Left lobe of liver (tissue), 2 donors: ENCODE results near the gene SSBP1. TPM values are rescaled to one million over a fixed set of nuclear protein-coding genes. Genes with fewer than 3 reads are reported as not detected.
A peak's percentile ranks its signal among the peaks of the same experiment; 100 is the strongest.
"Not testable (repeated sequence)": the region's sequence is repeated elsewhere in the genome, so short reads cannot be mapped to it uniquely, and the experiment has no call there.

ENCODE experiments used
- ATAC-seq: fragments of 200-7000 bp; cut with Tn5 transposase; one replicate; pipeline ENCODE4 v1.9.1; 2020; ENCODE audit warnings: mild to moderate bottlenecking, moderate library complexity
- DNase-seq: peaks from one replicate; pipeline ENCODE4 v3.0.0-alpha.2; 2020; ENCODE audit warnings: low spot score
- total RNA-seq: library from RNA; stranded (reverse); gene quantifications from one replicate; pipeline ENCODE4 v1.2.1, GENCODE V29; 2021
- donor health status: DM: no; HTN: no; CAD: no; lungs with moderate emphysema.
- donor health status: DM: no; HTN: yes; CAD: no.

SSBP1 gene
- total RNA-seq, 1 donor from 2014 or later: 36.7 TPM

- no peak for ATAC-seq
- no peak for DNase-seq
These were observed 29.8 kb upstream of the SSBP1 start, which contains the start of gene WEE2 for GRCh38 chr7:141708351-141708750. Gene WEE2 (plus strand): TSS chr7:141708353. CDS start chr7:141708759, 406 bp downstream.

DNA sequence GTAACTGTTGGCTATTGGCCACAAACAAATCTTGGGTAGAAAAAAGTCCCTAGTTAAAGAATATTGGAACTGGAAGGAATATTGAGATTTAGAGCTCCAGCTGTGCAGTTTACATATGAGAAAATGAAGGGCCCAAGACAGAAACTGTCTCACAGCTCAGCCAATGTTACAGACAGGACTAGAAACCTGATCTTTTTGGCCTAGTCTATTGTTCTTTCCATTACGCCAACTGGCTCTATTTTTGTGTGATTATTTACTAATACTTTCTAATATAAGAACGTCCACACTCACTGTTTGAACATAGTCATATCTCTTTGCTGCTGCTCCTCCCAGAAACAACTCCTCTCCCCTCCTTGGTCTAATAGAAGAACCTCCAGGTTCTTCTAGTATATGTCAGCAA lies 28.8 kb upstream of the SSBP1 start:
- DNase-seq (no peak), ATAC-seq (no peak)

- no peak for DNase-seq
- ATAC-seq: no peak
These were observed 28.4 kb upstream of the SSBP1 start for GRCh38 chr7:141709749-141710148.

GRCh38 chr7:141710301-141710700 lies 27.9 kb upstream of the SSBP1 start:
- peak; percentile 43 for ATAC-seq
- DNase-seq: no peak

- ATAC-seq (no peak), DNase-seq (no peak)
These were observed 25.4 kb upstream of the SSBP1 start for GRCh38 chr7:141712603-141713255.

GRCh38 chr7:141713890-141714289 lies 24.3 kb upstream of the SSBP1 start:
- ATAC-seq (no peak), DNase-seq (no peak)

- ATAC-seq (no peak), DNase-seq (no peak)
These were observed 23.6 kb upstream of the SSBP1 start for GRCh38 chr7:141714571-141714970.

- no peak for ATAC-seq
- DNase-seq: no peak
These were observed 23.1 kb upstream of the SSBP1 start for GRCh38 chr7:141715018-141715417.

- DNase-seq: no peak
These were observed 22.1 kb upstream of the SSBP1 start for GRCh38 chr7:141715794-141716689.

GRCh38 chr7:141717450-141717849 lies 20.7 kb upstream of the SSBP1 start:
- DNase-seq (no peak), ATAC-seq (no peak)

More at GRCh38 chr7:141715794-141716689, 22.1 kb upstream of the SSBP1 start:
- no peak for ATAC-seq

- no peak for ATAC-seq
- DNase-seq: no peak
These were observed 15.6 kb upstream of the SSBP1 start for GRCh38 chr7:141722529-141722928.

GRCh38 chr7:141729020-141729419 lies 9.1 kb upstream of the SSBP1 start:
- ATAC-seq (no peak), DNase-seq (no peak)

GRCh38 chr7:141731476-141732149 lies 6.5 kb upstream of the SSBP1 start:
- DNase-seq (no peak), ATAC-seq (no peak)

DNA sequence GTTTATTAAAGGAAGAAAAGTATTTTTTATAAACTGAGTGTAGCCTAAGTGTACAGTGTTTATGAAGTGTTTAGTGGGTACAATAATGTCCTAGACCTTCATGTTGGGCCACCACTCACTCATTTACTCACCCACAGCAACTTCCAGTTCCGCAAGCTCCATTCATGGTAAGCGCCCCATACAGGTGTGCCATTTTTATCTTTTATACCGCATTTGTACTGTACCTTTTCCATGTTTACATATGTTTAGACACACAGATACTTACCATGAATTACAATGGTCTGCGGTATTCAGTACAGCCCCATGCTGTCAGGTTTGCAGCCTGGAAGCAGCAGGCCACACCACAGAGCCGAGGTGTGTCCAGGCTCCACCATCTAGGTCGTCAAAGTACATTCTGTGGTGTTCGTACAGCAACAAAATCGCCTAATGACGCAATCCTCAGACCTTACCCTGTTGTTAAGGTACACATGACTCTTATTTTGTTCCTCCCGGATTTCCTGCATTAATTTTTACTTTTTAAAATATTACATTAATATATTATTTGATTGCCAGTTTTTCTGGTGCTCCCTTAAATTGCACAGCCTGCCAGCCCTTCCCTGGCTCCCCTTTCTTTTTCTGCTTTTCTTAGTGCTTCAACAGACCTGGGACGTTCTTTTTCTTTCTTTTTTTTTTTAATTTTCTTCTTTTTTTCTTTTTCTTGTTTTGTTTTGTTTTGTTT lies 881 bp upstream of the SSBP1 start:
- peak; percentile 50 for DNase-seq

DNA sequence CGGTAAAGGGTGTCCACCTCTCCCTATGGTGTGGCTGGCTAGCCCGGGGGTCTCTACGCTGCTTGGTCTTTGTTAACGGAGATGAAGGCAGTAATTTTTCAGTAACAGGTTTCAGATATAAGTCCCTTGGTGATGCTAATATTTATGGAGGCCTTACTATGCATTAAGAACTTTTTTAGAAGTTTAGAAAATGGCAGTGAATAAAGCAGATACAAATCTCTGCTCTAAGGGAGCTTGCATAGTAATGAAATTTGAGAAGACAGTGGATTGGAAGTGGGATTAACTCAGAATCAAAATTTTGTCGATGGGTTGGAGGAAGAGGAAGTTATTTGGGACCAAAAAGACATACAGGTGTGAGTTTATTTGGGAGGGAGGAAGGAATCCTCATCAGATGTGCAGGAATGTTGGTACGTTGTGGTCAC lies 445 bp downstream of the SSBP1 start:
- no peak for ATAC-seq
- no peak for DNase-seq

More for the DNA sequence above, 881 bp upstream of the SSBP1 start:
- peak; percentile 43 for ATAC-seq

GRCh38 chr7:141739250-141739649 lies 1.1 kb downstream of the SSBP1 start:
- DNase-seq: no peak
- ATAC-seq: no peak

DNA sequence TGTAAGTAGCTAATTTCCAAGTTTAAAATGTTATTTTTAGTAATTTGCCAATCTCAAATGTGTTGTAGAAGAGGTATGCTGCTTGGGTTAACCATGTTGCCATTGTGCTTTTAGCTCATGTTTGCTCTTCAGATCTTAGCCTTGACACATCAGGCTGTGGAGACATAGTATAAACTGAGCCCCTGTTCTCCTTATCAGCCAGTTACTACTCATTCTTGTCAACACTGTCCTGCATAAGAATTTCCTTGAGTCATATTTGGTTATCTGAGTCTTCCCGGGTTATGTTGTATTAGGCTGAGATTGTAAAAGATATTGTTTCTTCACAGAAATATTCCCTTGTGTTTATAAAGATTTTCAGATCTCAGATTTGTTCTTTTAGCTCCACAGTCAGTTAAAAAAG lies 4.1 kb downstream of the SSBP1 start:
- DNase-seq (no peak), ATAC-seq (no peak)

DNA sequence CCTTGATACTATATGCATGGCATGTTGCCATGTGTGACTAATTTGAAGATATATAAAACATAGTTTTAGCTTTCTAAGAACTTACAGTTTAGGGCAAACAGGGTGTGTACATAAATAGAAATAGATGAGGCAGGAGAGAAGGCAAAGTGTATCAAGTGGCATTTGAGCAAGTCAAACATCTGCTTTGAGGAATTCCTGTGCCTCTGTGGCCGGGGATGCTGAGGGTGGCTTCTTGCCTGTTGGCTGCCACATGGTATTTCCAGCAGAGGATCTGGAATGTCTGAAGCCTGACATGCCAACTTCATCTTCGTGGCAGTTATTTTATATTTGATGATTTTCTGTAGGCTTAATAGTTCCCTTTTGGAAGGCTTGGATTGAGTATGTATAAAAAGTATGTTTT lies 6.0 kb downstream of the SSBP1 start:
- DNase-seq: no peak

GRCh38 chr7:141748396-141748795 lies 10.2 kb downstream of the SSBP1 start:
- DNase-seq: no peak

More for the DNA sequence above, 6.0 kb downstream of the SSBP1 start:
- no peak for ATAC-seq

GRCh38 chr7:141751904-141752303 lies 13.7 kb downstream of the SSBP1 start:
- ATAC-seq, DNase-seq: not testable (repeated sequence)

More at GRCh38 chr7:141748396-141748795, 10.2 kb downstream of the SSBP1 start:
- no peak for ATAC-seq

- DNase-seq (no peak), ATAC-seq (no peak)
These were observed 14.5 kb downstream of the SSBP1 start for GRCh38 chr7:141752634-141753033.
